ENCODE measurements around the gene RFTN1.

Gene RFTN1

DNA sequence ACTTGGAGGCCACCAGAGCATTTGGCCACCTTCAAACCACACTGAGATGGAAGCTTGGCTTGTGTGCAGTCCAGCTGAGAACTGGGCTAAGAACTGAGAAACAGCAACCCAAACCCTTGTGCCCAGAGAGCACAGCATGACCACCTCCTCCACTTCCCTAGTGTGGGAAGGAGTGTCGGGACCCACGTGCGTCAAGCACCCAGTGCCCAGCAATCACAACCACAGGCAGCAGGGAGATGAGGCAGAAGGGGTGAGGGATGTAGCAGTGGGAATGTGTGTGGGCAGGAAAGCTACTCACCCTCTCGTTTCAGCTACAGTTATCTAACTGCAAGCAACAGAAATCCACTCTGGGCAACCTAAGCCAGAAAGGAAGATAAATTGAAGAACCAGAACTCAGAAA lies 25.0 kb upstream of the RFTN1 start:
- H3K4me1 Mint-ChIP-seq, result peaks cover 9% of the 10 kb centered on the region
- no peaks in the 10 kb centered on the region for H3K9me3 Mint-ChIP-seq
- DNase-seq (ENCODE audit: low spot score in 2 of 2), result peak in 1 of 2 donors; percentile 48
- no peaks in the 10 kb centered on the region for H3K36me3 Mint-ChIP-seq
- no peak for ATAC-seq
- H3K4me3 Mint-ChIP-seq, result no peak overlapping the region
- no peak overlapping the region for H3K27ac Mint-ChIP-seq

DNA sequence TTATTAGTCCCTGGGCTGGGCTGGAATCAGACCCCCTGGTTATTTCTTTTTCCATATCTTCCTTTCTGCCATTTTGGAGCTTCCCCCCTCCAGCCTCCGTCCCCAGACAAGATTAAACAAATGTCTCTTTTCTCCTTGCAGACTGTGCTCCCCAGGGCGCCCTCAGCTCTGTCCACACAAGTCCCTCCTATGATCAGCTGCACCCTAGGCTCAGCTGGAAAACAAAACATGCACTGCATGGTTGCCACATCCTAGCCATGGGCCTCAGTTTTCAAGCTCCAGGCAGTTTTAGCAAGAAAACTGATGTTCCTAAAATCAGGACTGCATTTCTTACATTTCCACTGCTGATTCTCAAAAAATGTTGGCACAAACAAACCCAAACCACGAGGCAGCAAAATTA lies 23.5 kb upstream of the RFTN1 start:
- no peaks in the 10 kb centered on the region for H3K36me3 Mint-ChIP-seq
- peaks cover 6% of the 10 kb centered on the region for H3K4me1 Mint-ChIP-seq
- H3K9me3 Mint-ChIP-seq, result no peaks in the 10 kb centered on the region
- no peak for ATAC-seq
- H3K27ac Mint-ChIP-seq, result no peak overlapping the region
- DNase-seq (ENCODE audit: low spot score in 2 of 2), result no peak
- H3K4me3 Mint-ChIP-seq, result no peak overlapping the region

DNA sequence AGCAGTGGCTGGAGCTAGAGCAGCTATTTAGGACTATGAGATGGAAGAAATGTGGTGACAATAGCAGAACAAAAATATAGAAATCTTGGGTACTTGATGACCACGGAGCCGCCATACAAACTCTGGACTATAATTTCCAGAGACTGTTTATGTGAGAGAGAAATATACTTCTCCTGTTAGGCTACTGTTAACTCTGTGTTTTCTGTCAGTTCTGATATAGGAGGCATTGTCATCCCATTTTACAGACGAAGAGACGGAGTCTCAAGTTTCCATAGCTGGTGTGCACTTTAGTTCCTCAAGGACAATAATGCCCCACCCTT lies 22.8 kb upstream of the RFTN1 start:
- DNase-seq (ENCODE audit: low spot score in 2 of 2) (no peak), ATAC-seq (no peak)
- H3K4me1 Mint-ChIP-seq, result peaks cover 6% of the 10 kb centered on the region
- no peak overlapping the region for H3K4me3 Mint-ChIP-seq
- H3K27ac Mint-ChIP-seq, result no peak overlapping the region
- H3K36me3 Mint-ChIP-seq, result no peaks in the 10 kb centered on the region
- no peaks in the 10 kb centered on the region for H3K9me3 Mint-ChIP-seq

DNA sequence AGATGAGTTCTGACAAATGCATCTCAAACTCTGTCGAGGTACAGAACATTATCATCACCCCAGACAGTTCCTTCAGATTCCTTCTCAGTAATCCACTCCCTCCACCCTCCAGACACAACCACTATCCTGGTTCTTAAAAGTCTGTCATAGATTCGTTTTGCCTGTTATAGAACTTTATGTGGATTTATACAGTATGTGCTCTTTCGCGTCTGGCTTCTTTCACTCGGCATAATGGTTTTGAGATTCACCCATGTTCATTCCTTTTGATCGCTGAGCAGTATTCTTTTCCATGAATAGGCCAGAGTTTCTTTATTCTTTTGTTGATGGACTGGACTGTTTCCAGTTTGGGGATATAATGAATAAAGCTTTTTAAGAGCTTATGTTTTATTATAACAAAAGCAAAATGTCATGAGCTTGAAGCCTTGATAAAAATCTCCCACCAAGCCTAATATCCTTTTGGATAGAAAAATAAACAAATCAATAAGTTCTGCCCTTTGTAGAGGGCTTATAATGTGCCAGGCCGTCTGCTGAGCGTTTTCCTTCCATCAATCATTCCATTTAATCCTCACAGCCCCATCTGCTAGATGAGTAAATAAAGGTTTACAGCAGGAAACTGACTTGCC lies 21.3 kb upstream of the RFTN1 start:
- no peak for ATAC-seq
- Mint-ChIP-seq H3K27ac (no peak overlapping the region), H3K4me3 (no peak overlapping the region), H3K9me3 (no peaks in the 10 kb centered on the region), H3K36me3 (no peaks in the 10 kb centered on the region), H3K4me1 (peaks cover 6% of the 10 kb centered on the region)
- DNase-seq (ENCODE audit: low spot score in 2 of 2), result peak in 1 of 2 donors; percentile 12

DNA sequence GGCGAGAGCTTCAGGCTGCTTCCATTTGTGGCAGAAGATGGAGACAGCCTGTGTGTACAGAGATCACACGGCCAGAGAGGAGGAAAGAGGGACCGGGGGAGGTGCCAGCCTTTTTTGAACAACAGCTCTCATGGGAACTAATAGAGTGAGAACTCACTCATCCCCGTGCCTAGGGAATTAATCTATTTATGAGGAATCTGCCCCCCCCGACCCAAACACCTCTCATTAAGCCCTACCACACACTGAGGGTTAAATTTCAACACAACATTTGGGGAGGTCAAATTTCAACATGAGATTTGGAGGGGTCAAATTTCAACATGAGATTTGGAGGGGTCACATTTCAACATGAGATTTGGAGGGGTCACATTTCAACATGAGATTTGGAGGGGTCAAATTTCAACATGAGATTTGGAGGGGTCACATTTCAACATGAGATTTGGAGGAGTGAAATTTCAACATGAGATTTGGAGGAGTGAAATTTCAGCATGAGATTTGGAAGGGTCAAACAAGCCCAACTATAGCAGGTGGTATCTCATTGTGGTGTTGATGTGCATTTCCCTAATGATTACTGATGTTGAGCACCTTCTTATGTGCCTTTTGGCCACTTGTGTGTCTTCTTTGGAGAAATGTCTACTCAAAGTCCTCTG lies 20.6 kb upstream of the RFTN1 start:
- no peak overlapping the region for H3K27ac Mint-ChIP-seq
- ATAC-seq, result no peak
- H3K9me3 Mint-ChIP-seq, result no peaks in the 10 kb centered on the region
- no peaks in the 10 kb centered on the region for H3K36me3 Mint-ChIP-seq
- peaks cover 6% of the 10 kb centered on the region for H3K4me1 Mint-ChIP-seq
- peak in 1 of 2 donors; percentile 12 for DNase-seq (ENCODE audit: low spot score in 2 of 2)
- H3K4me3 Mint-ChIP-seq, result no peak overlapping the region

DNA sequence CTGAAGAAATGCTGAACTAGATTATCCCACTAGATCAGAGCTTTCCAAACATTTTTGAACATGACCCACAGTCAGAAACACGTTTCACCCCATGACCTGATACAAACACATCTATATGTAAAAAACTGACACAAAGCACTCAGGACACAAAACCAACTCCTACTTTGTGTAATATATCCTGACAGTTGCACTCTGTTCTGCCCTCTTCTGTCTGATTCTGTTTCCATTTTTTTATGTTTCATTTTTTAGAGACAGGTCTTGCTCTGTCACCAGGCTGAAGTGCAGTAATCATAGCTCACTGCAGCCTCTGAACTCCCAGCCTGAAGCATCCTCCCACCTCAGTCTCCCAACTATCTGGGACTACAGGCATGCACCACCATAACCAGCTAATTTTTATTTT lies 15.8 kb upstream of the RFTN1 start:
- ATAC-seq (peak; percentile 44), DNase-seq (ENCODE audit: low spot score in 2 of 2) (no peak)
- H3K36me3 Mint-ChIP-seq, result no peaks in the 10 kb centered on the region
- peaks cover 9% of the 10 kb centered on the region for H3K4me1 Mint-ChIP-seq
- H3K9me3 Mint-ChIP-seq, result peaks cover 7% of the 10 kb centered on the region
- no peak overlapping the region for H3K27ac Mint-ChIP-seq
- H3K4me3 Mint-ChIP-seq, result no peak overlapping the region

DNA sequence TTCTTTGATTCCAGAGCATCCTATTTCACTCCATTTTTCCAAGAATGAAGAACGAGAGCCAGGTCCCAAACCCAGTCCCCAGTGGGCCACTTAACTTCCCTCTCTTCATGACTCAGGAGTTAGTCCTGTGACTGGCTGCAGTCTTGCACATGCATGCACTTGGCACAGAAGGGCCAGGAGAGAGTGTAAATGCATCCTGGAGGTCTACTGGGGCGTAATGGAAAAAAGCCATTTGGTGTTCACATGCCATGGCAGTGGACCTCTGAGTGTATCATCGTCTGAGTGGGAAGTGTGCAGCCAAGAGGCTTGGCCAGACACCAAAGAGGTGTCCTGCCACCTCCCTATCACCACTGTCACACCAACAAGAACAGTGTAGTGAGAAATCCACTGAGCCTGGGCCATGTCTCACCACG lies 15.1 kb upstream of the RFTN1 start:
- Mint-ChIP-seq H3K27ac (no peak overlapping the region), H3K4me1 (peaks cover 9% of the 10 kb centered on the region)
- no peak for DNase-seq (ENCODE audit: low spot score in 2 of 2)

DNA sequence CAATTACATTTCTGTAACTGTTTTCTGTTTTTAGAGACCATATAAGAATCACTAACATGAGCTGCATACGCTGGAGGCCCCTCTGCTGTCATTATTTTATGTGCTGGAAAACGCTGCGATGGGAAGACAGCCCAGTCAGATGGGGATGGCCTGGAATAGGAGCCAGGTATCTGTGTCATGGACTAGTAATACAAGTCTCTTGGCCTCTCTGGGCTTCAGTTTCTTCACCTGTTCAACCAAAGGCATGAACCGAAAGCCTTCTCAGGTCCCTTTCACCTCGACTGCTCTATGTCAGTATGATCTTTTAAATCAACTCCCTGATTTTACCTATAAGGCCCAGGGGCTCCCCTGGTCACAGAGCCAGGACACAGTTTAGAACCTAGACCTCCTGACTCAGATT lies 14.6 kb upstream of the RFTN1 start:
- Mint-ChIP-seq H3K27ac (no peak overlapping the region), H3K4me1 (peaks cover 11% of the 10 kb centered on the region), H3K9me3 (peaks cover 7% of the 10 kb centered on the region), H3K36me3 (no peaks in the 10 kb centered on the region), H3K4me3 (no peak overlapping the region)
- no peak for DNase-seq (ENCODE audit: low spot score in 2 of 2)
- ATAC-seq, result no peak

More for the DNA sequence above, 15.1 kb upstream of the RFTN1 start:
- Mint-ChIP-seq H3K9me3 (peaks cover 7% of the 10 kb centered on the region), H3K36me3 (no peaks in the 10 kb centered on the region), H3K4me3 (no peak overlapping the region)
- ATAC-seq, result no peak

DNA sequence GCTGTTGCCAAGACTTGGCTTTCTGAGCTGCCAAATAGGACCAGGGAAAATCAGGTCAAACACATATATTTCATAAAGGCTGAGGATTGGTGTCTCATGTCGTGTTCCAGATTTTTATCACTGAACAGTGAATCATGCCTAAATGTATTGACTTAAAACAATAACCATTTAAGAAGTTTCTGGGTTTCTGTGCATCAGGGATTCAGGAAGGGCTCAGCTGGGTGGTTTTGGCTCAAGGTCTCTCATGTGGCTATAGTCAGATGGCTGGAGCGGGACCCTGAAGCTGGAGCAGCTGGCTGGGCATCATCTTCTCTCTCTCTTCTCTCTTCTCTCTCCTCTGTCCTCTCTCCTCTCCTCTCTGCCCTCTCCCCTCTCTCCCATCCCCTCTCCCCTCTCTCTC lies 10.7 kb upstream of the RFTN1 start:
- ATAC-seq, result no peak
- Mint-ChIP-seq H3K36me3 (no peaks in the 10 kb centered on the region), H3K4me1 (peaks cover 48% of the 10 kb centered on the region), H3K4me3 (no peak overlapping the region), H3K9me3 (peaks cover 9% of the 10 kb centered on the region), H3K27ac (no peak overlapping the region)
- DNase-seq (ENCODE audit: low spot score in 2 of 2), result no peak

DNA sequence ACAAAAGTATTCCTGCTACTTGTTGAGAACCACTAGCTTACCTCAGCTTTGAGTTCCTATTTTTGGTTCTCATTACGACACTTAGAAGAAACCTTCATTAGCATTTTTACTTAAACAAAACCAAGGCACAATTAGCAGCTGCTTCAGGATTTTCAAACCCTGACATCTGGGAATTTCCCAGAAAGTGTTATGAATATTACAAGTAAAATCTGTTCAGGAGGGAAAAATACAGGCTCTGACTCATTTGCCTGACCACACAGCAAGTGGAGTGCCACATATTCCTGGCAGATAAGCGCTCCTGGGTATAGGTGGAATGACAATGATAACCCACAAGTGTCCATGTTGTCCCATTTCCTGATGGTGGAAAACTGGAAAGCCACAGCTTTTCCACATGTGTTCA lies 10.3 kb upstream of the RFTN1 start:
- no peak overlapping the region for H3K27ac Mint-ChIP-seq
- H3K4me3 Mint-ChIP-seq, result no peak overlapping the region
- no peak for DNase-seq (ENCODE audit: low spot score in 2 of 2)
- no peak for ATAC-seq
- H3K36me3 Mint-ChIP-seq, result no peaks in the 10 kb centered on the region
- H3K9me3 Mint-ChIP-seq, result peaks cover 10% of the 10 kb centered on the region
- H3K4me1 Mint-ChIP-seq, result peaks cover 53% of the 10 kb centered on the region

DNA sequence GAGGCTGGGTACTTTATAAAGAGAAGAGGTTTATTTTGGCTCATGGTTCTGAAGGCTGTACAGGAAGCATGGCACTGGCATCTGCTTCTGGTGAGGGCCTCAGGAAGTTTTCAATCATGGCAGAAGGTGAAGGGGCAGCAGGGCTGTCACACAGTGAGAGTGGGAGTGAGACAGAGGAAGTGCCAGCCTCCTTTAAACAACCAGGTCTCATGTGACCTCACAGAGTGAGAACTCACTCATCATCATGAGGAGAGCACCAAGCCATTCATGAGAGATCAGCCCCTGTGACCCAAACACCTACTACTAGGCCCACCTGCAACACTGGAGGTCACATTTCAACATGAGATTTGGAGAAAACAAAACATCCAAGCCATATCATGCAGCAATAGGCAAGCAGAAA lies 9.3 kb upstream of the RFTN1 start:
- DNase-seq (ENCODE audit: low spot score in 2 of 2) (no peak), ATAC-seq (peak; percentile 57)
- H3K9me3 Mint-ChIP-seq, result peaks cover 14% of the 10 kb centered on the region
- peaks cover 57% of the 10 kb centered on the region for H3K4me1 Mint-ChIP-seq
- H3K27ac Mint-ChIP-seq, result peak overlapping the region; percentile 54
- H3K4me3 Mint-ChIP-seq, result no peak overlapping the region
- H3K36me3 Mint-ChIP-seq, result no peaks in the 10 kb centered on the region

DNA sequence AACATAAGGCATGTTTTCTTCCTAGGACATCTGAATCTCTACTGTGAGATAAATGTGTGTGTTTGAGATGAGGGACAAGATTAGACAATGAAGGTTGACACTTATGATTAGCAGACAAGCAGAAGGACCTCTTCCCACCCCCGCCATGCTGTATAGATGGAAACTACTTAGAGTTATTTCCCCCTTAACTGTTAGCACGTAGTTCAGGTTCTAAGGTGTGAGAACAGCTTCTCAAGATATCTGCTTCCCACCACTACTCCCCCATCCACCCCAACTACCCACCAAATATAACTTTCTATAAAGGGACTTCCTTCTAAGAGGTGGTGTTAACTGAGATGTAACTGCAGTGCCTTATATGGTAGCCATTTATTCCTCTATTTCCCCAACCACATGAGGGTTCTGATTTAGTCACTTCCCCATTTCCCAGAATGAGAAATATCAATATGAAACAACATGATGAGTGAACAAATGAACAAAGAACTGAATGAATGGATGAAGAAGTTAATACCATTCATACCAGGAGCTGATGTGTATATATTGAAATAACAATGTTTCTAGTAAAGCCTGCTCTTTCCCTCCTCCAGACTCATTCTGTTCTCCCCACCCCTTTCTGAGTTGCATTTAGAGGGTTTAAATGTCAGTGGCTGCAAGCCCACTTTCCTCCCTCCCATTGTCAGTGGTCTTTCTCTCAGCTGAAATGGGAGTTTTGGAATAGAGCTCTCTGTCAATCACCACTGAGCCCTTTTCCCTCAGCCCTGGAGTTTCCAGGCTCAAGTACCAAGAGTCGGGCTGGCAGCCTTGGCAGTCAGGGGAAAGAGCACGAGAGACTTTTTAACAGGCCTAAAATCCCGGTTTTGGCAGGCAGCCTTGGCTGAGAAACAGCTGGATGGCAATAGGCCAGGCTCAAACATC lies 7.7 kb upstream of the RFTN1 start:
- ATAC-seq, result peak; percentile 88
- no peak for DNase-seq (ENCODE audit: low spot score in 2 of 2)
- peaks cover 14% of the 10 kb centered on the region for H3K9me3 Mint-ChIP-seq
- no peaks in the 10 kb centered on the region for H3K36me3 Mint-ChIP-seq
- H3K27ac Mint-ChIP-seq, result peak overlapping the region; percentile 54
- H3K4me3 Mint-ChIP-seq, result peak overlapping the region; percentile 4
- peaks cover 73% of the 10 kb centered on the region for H3K4me1 Mint-ChIP-seq

DNA sequence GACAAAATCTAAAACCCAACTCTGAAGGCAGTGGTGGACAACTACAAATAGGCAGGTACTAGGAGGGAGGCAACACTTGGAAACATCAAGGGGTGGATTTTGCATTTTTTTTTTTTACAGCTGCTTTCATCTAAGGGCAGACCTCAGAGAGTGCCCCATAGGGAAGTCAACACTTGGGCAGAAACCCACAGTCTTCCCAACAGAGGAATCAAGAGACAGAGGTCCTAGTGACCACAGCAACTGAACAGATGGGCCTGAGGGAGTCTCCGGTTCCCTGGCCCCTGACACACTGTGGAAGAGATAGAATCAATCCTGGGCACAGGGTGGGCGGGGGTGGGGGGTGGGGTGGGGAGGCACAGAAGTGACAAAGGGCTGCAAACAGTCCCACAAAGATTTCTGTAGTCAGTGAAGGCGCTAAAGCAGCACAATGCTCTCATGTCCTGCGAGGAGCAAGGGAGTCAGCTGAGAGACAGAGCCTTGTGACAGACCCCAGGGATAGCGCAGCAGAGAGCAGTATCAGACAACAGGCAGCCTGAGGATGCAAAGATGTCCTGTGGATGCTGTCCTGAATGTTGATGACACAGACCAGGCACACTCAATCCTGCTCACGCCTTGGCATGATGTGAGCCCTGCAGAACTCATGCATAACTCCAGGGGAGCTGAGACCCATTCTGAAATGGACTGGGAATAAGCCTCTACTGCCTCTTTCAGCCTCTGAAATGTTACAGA lies 6.9 kb upstream of the RFTN1 start:
- H3K4me1 Mint-ChIP-seq, result peaks cover 77% of the 10 kb centered on the region
- no peaks in the 10 kb centered on the region for H3K36me3 Mint-ChIP-seq
- ATAC-seq, result peak; percentile 4
- no peak overlapping the region for H3K4me3 Mint-ChIP-seq
- peak overlapping the region; percentile 54 for H3K27ac Mint-ChIP-seq
- peaks cover 14% of the 10 kb centered on the region for H3K9me3 Mint-ChIP-seq
- DNase-seq (ENCODE audit: low spot score in 2 of 2), result no peak

DNA sequence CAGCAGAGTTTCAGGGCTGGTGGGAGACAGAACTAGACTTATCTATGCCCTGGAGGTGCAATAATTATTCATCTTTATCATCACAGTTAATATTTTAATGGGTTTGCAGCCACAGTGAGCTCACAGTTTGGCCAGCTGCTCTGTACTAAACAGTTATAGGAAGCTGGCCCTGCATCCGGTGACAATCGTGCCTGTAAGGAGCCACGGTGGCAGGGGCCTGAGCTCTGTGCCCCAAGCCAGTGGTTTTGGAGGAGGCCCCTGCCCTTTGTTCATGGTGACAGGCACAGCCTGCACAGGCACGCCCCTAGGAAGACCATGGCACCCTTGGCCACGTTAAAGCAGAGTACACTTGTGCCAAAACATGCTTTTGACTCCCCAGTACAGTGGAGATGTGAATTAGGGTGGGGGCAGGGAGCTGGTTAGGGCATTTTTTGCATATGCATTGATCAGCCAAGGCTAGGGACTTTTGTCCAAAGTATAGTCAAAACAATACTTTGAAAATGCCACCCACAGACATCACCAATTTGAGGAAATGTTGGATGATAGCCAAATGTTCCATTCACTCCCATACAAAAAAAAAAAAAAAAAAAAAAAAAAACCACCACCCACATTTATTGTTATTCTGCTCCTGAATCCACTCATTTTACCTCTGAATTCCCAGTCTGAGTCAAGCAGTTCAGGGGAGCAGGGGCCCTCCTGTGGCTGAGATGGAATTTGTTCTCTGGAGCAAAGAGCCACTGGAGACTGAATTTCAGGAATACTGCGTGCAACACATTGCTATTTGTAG lies 3.4 kb upstream of the RFTN1 start:
- no peak for ATAC-seq
- peak overlapping the region; percentile 97 for H3K4me3 Mint-ChIP-seq

More for the DNA sequence above, 3.4 kb upstream of the RFTN1 start:
- Mint-ChIP-seq H3K36me3 (peaks cover 20% of the 10 kb centered on the region), H3K27ac (peak overlapping the region; percentile 97), H3K9me3 (peaks cover 5% of the 10 kb centered on the region), H3K4me1 (peaks cover 78% of the 10 kb centered on the region)
- DNase-seq (ENCODE audit: low spot score in 2 of 2), result peak in 1 of 2 donors; percentile 71
